SK-N-SH (cell line): ENCODE results near the gene KLLN. TPM values are rescaled to one million over a fixed set of nuclear protein-coding genes. Genes with fewer than 3 reads are reported as not detected.

ENCODE experiments used
- CTCF ChIA-PET: fragments of 300-600, 350-600 bp; formaldehyde crosslinking; extraction: SDS; loops from one replicate; lab custom pipeline; 2021; lab: Yijun Ruan, JAX
- POLR2A ChIA-PET: fragments of 350-600 bp; sonication (Branson Sonifier 250); formaldehyde crosslinking; extraction: SDS; loops from one replicate; lab custom pipeline; 2020; ENCODE audit warnings: antibody characterized with exemption, inconsistent platforms; lab: Yijun Ruan, JAX
- DNase-seq: peaks from one replicate; pipeline ENCODE4 v3.0.0; 2012
- H2AFZ ChIP-seq: fragments of 200-600 bp; sonication (generic); 2 replicates; pipeline ENCODE4 v1.8.1; 2016; ENCODE audit warnings: antibody characterized with exemption, mild to moderate bottlenecking, low read depth
- H3F3A ChIP-seq: fragments of 200-600 bp; sonication (generic); replicated peaks from 2 replicates; pipeline ENCODE3; 2016; ENCODE audit warnings: antibody characterized with exemption, mild to moderate bottlenecking; ENCODE audit not compliant: insufficient read depth
- H3K27ac ChIP-seq, 2 experiments: fragments of 200-500 bp in 1 of 2; fragments of 200-600 bp in 1 of 2; sonication (Bioruptor generic) in 1 of 2; sonication (generic), shearing (Covaris generic) in 1 of 2; 2 replicates each; pipeline versions ENCODE4 v1.5.1 to v1.6.1; 2014 to 2016; ENCODE audit warnings: low read depth in 2 of 2, inconsistent platforms in 1 of 2, low read length in 1 of 2, mild to moderate bottlenecking in 1 of 2, mixed read lengths in 1 of 2
- H3K27me3 ChIP-seq: fragments of 200-600 bp; sonication (generic), shearing (Covaris generic); 2 replicates; pipeline ENCODE4 v1.6.1; 2016; ENCODE audit warnings: mixed run types; ENCODE audit not compliant: insufficient read depth
- H3K36me3 ChIP-seq, 2 experiments: fragments of 200-500 bp in 1 of 2; fragments of 200-600 bp in 1 of 2; sonication (Bioruptor generic) in 1 of 2; sonication (generic) in 1 of 2; replicated peaks in 1 of 2; 2 replicates each; pipeline versions ENCODE3 to v1.5.1; 2014 to 2016; ENCODE audit warnings: low read length in 1 of 2, mild to moderate bottlenecking in 1 of 2; ENCODE audit not compliant: insufficient read depth in 2 of 2, control insufficient read depth in 1 of 2
- H3K4me1 ChIP-seq, 2 experiments: fragments of 200-500 bp in 1 of 2; fragments of 200-600 bp in 1 of 2; sonication (Bioruptor generic) in 1 of 2; sonication (generic), shearing (Covaris generic) in 1 of 2; 2 replicates each; pipeline versions ENCODE4 v1.5.1 to v1.6.1; 2014 to 2016; ENCODE audit warnings: low read depth in 1 of 2, low read length in 1 of 2, mixed run types in 1 of 2; ENCODE audit not compliant: insufficient read depth in 2 of 2, control insufficient read depth in 1 of 2
- H3K4me2 ChIP-seq: fragments of 200-600 bp; sonication (generic), shearing (Covaris generic); 2 replicates; pipeline ENCODE4 v1.6.1; 2017; ENCODE audit warnings: mixed run types
- H3K4me3 ChIP-seq, 2 experiments: fragments of 200-500 bp in 1 of 2; fragments of 200-600 bp in 1 of 2; sonication (Bioruptor generic) in 1 of 2; sonication (generic), shearing (Covaris generic) in 1 of 2; 2 replicates each; pipeline versions ENCODE4 v1.5.1 to v1.8.1; 2014 to 2016; ENCODE audit warnings: low read depth in 2 of 2, inconsistent platforms in 1 of 2, low read length in 1 of 2, mild to moderate bottlenecking in 1 of 2, mixed read lengths in 1 of 2, moderate library complexity in 1 of 2
- H3K79me2 ChIP-seq: fragments of 200-600 bp; sonication (generic); 2 replicates; pipeline ENCODE4 v1.8.1; 2017; ENCODE audit warnings: mild to moderate bottlenecking; ENCODE audit not compliant: insufficient read depth
- H3K9ac ChIP-seq: fragments of 200-600 bp; sonication (generic); 2 replicates; pipeline ENCODE4 v1.6.1; 2017; ENCODE audit warnings: mixed run types
- H3K9me2 ChIP-seq: fragments of 200-600 bp; sonication (generic); 2 replicates; pipeline ENCODE4 v1.6.1; 2017; ENCODE audit warnings: mixed run types
- H3K9me3 ChIP-seq: fragments of 200-600 bp; sonication (generic); 2 replicates; pipeline ENCODE4 v1.6.1; 2017; ENCODE audit warnings: mixed run types, mild to moderate bottlenecking, moderate library complexity
- H4K20me1 ChIP-seq: fragments of 200-600 bp; sonication (generic); 2 replicates; pipeline ENCODE4 v1.6.1; 2017; ENCODE audit warnings: mild to moderate bottlenecking, mixed run types; ENCODE audit not compliant: insufficient read depth
- ELF1 ChIP-seq: IDR thresholded peaks from 2 replicates; pipeline ENCODE4 v1.4.0; 2012
- EZH2phosphoT487 ChIP-seq: fragments of 200-600 bp; sonication (generic); IDR thresholded peaks from 2 replicates; pipeline ENCODE4 v1.6.1; 2017; ENCODE audit warnings: low read depth, mixed run types, mild to moderate bottlenecking, antibody characterized with exemption, moderate library complexity, borderline replicate concordance
- FOSL2 ChIP-seq: IDR thresholded peaks from 2 replicates; pipeline ENCODE4 v1.4.0; 2012; ENCODE audit warnings: low read depth, mild to moderate bottlenecking, moderate library complexity, borderline replicate concordance
- FOXJ3 ChIP-seq: sonication (generic); formaldehyde crosslinking; IDR thresholded peaks from 2 replicates; pipeline ENCODE4 v1.5.1; 2020; ENCODE audit warnings: mild to moderate bottlenecking, missing genetic modification reagents
- MAX ChIP-seq: IDR thresholded peaks from 2 replicates; pipeline ENCODE4 v1.4.0; 2012; ENCODE audit warnings: low read depth
- NFIC ChIP-seq: IDR thresholded peaks from 2 replicates; pipeline ENCODE4 v1.4.0; 2012; ENCODE audit warnings: borderline replicate concordance
- NRF1 ChIP-seq: IDR thresholded peaks from 2 replicates; pipeline ENCODE4 v1.6.1; 2012; ENCODE audit warnings: low read depth, mild to moderate bottlenecking, low read length
- POLR2AphosphoS5 ChIP-seq: IDR thresholded peaks from 2 replicates; pipeline ENCODE4 v1.6.1; 2012; ENCODE audit warnings: low read depth, low read length
- RXRA ChIP-seq: IDR thresholded peaks from 2 replicates; pipeline ENCODE4 v1.4.0; 2012; ENCODE audit warnings: low read depth, mild to moderate bottlenecking, borderline replicate concordance
- SIN3A ChIP-seq: IDR thresholded peaks from 2 replicates; pipeline ENCODE4 v1.6.1; 2012; ENCODE audit warnings: low read depth, mild to moderate bottlenecking, low read length, moderate library complexity, borderline replicate concordance
- TEAD4 ChIP-seq: IDR thresholded peaks from 2 replicates; pipeline ENCODE4 v1.4.0; 2012; ENCODE audit warnings: mild to moderate bottlenecking, borderline replicate concordance; ENCODE audit not compliant: insufficient read depth
- USF1 ChIP-seq: IDR thresholded peaks from 2 replicates; pipeline ENCODE4 v1.4.0; 2012; ENCODE audit warnings: low read depth, borderline replicate concordance
- USF2 ChIP-seq: fragments of 150-350 bp; IDR thresholded peaks from 2 replicates; pipeline ENCODE4 v1.6.1; 2017; ENCODE audit warnings: antibody characterized with exemption, low read length, low read depth, borderline replicate concordance
- ZBTB33 ChIP-seq: IDR thresholded peaks from 2 replicates; pipeline ENCODE4 v1.4.0; 2012; ENCODE audit warnings: low read depth, borderline replicate concordance
- WGBS: methylation state at CpG from one replicate; pipeline ENCODE4 v1.1.6; 2017; ENCODE audit warnings: low lambda C conversion rate; 5-methylcytosine and 5-hydroxymethylcytosine counted together
- polyA plus RNA-seq, 3 experiments: library from polyadenylated mRNA; depleted of rRNA; stranded (reverse); fragments of >200 nt; gene quantifications; 2 replicates each; pipeline ENCODE4 v1.2.3, GENCODE V29; 2012

Gene KLLN
- polyA plus RNA-seq, 1 of the 3 experiments (the other 2 are of a cell fraction) = 1.2 TPM

GRCh38 chr10:87866412-87866974 lies 3.2 kb upstream of the KLLN start (continued):
- TF ChIP-seq FOSL2 (no peak), POLR2AphosphoS5 (no peak), TEAD4 (no peak), SIN3A (no peak), MAX (no peak), NFIC (no peak), RXRA (no peak)
- TF ChIP-seq, all 33 proteins: peak for 0

GRCh38 chr10:87865241-87865881 lies 2.0 kb upstream of the KLLN start:
- H3K27ac ChIP-seq = peak overlapping the region; percentile 69 to 91

More at GRCh38 chr10:87865241-87865881, 2.0 kb upstream of the KLLN start:
- H3K4me1 ChIP-seq = peaks cover 5 to 14% of the 10 kb centered on the region in 2 experiments; a peak in 3 of 4 replicates
- no peak for DNase-seq
- no peaks in the 10 kb centered on the region for H3K9me3 ChIP-seq
- CTCF ChIA-PET = interaction anchor here (0.9 to 2.0 kb wide), 3 partner anchors 519 to 687 kb away, joined by 4 to 11 read pairs (median 4); no protein-coding TSS in a partner anchor
- POLR2A ChIA-PET = interaction anchor here (0.6 kb wide), 1 partner anchor 176 kb away, joined by 3 read pairs; no protein-coding TSS in a partner anchor
- peaks cover 32% of the 10 kb centered on the region for H3F3A ChIP-seq
- peak overlapping the region; percentile 79 to 97 for H3K4me3 ChIP-seq
- no peak overlapping the region for H2AFZ ChIP-seq
- WGBS = 3% methylated on average over 4 of the region's 4 CpGs
- H3K27me3 ChIP-seq = no peaks in the 10 kb centered on the region
- peaks cover 67% of the 10 kb centered on the region for H3K79me2 ChIP-seq
- no peaks in the 10 kb centered on the region for H3K9me2 ChIP-seq
- H3K4me2 ChIP-seq = peak overlapping the region; percentile 76
- TF ChIP-seq USF2 (no peak), NRF1 (no peak), ELF1 (no peak), USF1 (no peak), FOXJ3 (CRISPR knock-in tag) (no peak), EZH2phosphoT487 (no peak), ZBTB33 (no peak)
- peak overlapping the region; percentile 94 for H3K9ac ChIP-seq
- peaks cover 11 to 13% of the 10 kb centered on the region in 2 experiments for H3K36me3 ChIP-seq
- peaks cover 53% of the 10 kb centered on the region for H4K20me1 ChIP-seq
